Left cardiac atrium (tissue), 4 donors: ENCODE data around the gene P2RX2. TPM values are rescaled to one million over a fixed set of nuclear protein-coding genes. Genes with fewer than 3 reads are reported as not detected.

Source experiments
- ATAC-seq, 2 donors: fragments of 200-7000 bp; cut with Tn5 transposase; one replicate each; pipeline ENCODE4 v1.9.1; 2020; ENCODE audit warnings: mild to moderate bottlenecking in 2 of 2, moderate library complexity in 2 of 2
- DNase-seq: peaks from one replicate; pipeline ENCODE4 v3.0.0-alpha.2; 2020
- intact Hi-C, 2 donors: fragments of 100-400 bp; cut with DNase I; formaldehyde crosslinking; loops; one replicate each; pipeline versions ENCODE4 v1.14.1 to v1.15.1; 2022 to 2023
- total RNA-seq, 2 donors: library from RNA; stranded (reverse); fragmentation: NEBNext Ultra II Directional; extraction: Animal tissue kit (Norgen Biotek cat#: 25700); gene quantifications; one replicate each; pipeline ENCODE4 v1.2.1, GENCODE V29; 2021
- donor health status: DM: no; HTN: yes; CAD: no.
- donor health status: DM: no; HTN: yes; CAD: no; lungs with severe emphysema.
- donor health status: DM: yes; HTN: yes; CAD: no.
- donor health status: Dilated cardiomyopathy.

Gene P2RX2
- total RNA-seq, 2 donors from 2014 or later: not detected

DNA sequence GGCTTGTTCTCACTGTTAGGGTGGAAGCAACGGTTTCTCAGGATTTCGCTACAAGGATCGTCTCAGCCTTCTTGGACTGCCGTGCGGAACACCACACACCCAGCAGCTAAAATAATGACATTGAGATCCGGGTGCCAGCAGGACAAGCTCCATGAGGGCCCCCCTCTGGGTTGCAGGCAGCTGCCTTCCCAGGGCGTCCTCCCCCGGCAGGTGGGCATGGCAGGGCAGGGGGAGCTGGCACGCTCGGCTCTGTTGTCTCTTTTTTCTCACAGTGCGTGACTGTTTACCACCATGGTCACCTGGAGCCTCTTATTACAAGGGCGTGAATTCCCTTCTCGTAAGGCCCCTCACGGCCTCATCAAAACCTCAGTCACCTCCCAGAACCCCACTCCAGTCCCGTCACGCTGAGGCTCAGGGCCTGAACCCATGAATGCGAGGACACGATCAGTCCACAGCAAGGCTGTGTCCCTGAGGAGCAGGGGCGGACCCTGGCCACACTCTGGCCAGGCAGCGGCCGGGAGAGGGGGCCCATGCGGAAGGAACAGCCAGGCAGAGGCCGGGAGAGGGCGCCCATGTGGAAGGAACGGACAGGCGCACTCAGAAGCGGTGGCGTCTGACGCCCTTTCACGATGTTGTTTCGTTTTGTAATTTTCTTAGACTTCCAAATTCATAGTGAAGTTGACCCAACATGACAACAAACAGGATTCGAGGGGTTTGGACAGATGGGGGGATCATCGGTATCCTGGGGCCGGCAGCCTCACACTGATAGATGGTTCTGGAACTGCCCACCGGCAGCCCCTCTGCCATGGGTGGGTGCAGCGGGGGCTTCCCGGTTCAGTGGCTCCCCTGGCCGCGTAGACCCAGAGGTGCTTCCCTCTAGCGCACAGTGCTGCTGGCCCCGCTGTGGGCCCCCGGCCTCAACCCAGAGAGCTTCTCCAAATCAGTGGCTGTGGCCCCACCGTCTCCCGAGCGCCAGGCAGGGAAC lies 18.2 kb upstream of the P2RX2 start:
- DNase-seq: peak; percentile 80
- ATAC-seq: peak; percentile 62 to 65
- intact Hi-C loops: no loop called here

DNA sequence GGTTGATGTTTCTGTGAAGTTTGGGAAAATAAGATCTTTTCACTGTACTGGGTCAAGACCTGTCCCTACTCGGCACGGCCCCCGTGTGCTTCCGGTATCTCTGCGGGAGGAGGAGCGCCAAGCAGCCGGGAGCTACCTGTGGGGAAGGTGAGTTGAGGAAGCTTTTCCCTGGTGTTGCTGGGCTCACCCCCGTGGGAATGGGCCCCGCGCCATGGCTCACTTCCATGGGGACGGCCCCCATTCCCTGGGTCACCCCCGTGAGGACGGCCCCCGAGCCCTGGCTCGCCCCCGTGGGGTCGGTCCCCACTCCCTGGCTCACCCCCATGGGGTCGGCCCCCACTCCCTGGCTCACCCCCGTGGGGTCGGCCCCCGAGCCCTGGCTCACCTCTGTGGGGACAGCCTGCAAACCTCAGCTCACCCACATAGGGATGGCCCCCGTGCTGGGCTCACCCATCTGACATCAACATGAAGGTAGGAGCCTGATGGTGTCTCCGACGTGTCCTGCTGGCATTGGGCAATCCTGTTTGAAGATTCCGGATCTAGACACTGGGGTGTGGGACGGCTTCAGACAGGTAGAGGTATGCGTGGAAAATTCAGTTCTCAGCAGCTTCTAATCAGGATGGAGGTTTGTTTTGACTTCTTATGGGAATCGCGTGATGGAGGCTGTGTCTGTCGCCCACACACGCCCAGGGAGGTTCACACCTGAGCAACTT lies 17.2 kb upstream of the P2RX2 start:
- ATAC-seq (no peak), DNase-seq (no peak)
- intact Hi-C loops: no loop called here

- ATAC-seq (no peak), DNase-seq (peak; percentile 45)
- intact Hi-C loops: no loop called here
Observed at GRCh38 chr12:132602572-132603239, 15.9 kb upstream of the P2RX2 start.

DNA sequence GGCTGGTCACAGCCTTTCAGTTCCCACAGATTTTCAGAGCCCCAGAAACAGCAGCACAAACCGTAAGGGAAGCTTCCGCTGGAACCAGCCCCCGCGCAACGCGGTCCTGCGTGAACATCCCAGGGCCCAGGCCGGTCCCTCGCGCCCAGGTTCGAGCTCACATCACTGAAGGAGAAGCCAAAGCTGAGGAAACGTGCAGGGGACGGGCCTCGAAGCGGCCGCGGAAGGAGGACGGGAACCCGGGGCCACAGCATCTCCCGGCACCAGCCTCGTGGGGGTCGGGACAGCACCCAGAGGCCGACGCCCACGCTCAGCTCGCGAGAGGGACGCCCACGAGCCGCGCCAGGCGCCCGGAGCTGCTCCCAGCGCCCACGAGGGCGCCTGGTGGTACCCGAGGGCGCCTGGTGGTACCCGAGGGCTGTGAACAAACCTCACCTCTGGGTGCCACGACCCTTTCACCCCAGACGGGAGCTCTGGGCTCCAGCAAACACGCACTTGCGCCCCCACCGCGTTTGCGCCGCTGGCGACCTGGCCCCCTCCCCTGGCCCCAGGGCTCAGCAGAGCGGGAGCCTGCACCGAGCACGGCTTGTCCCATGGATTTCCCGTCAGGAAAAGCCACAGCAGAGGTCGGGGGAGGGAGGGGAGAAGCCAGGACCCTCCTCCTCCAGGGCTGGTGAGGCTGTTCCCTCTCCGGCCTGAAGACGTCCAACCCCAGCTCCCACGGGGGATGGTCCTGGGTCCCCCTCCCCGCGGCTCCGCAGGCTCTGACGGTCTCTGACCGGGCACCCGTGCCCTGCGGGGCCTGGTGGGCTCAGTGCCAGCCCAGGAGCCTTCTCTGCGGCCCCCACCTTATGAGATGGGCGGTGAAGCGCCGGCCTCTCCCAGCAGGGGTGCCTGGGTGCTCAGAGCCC lies 15.1 kb upstream of the P2RX2 start:
- ATAC-seq (peak; percentile 16 to 32), DNase-seq (peak; percentile 22)
- intact Hi-C loops: no loop called here

DNA sequence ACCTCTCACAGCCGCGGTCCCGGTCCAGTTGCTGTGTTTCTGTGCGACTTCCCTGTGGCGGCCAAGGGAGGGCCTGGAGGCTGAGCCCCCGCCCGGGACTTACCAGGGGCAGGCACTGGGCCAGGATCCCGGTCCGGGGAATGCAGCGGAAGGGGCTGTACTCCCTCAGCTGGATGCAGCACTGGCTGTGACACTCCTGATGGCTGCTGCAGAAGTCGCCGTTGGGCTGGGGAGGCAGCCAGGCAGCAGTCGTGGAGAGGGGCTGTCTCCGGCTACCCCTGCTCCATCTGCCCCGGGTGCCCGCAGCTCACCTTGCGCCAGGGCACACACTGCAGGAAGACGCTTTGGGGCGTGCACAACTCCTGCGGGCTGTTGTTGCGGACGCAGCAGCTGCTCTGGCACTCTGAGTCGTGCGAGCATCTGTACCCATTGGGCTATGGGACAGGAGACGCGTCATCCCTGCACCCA lies 14.4 kb upstream of the P2RX2 start:
- intact Hi-C loops: no loop called here
- ATAC-seq (peak; percentile 34 to 41), DNase-seq (peak; percentile 71)

DNA sequence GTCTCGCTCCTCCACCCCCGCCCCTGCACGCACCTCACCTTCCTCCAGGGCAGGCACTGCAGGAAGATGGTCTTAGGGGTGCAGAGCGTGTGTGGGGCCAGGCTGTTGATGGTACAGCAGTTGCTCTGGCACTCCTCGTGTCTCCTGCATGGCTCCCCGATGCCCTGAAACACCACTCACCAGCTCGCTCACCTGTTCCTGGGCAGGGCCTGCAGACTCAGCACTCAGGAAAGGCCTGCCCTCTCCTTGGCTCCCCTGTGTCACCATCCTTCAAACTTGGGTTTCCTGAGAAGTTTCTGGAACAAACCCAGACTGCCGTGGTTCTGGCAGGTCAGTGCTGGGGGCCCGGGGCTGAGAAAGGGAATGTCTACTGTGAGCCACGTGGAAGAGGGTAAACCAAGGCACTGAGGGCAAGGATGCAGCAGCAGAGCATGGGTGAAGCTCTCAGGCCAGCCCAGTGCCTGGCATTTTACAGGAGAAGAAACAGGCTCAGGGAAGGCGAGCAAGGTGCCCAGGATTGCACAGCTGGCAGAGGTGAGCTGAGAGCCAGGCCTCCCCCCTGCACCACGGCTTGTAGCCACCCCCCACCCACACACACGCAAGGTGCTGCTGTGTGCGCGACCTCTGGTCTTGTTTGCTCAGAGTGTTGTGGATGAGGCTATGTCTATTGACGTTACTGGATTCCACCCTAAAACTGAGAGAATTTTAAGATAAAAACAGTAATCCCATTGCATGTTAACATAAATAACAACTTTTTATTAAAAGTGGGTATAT lies 13.7 kb upstream of the P2RX2 start:
- DNase-seq: no peak
- intact Hi-C loops: no loop called here
- ATAC-seq: no peak

- intact Hi-C loops: no loop called here
- ATAC-seq: no peak
- no peak for DNase-seq
Observed at GRCh38 chr12:132605892-132606291, 12.7 kb upstream of the P2RX2 start.

DNA sequence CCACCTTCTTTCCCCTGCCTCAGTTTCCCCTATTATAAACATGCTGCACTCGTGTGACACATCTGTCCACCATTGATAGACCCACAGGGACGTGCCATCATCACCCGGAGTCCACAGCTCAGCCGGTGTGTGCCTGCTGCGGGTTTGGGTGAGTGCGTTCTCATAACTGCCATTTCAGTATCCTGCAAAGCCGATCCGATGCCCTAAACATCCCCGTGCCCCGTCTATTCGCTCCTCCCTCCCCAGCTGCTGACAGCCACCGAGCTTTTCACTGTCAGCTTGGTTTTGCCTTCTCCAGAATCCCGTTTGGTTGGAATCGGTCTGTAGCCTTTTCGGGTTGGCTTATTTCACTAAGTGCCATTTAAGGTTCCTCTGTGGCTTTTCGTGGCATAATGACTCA lies 12.1 kb upstream of the P2RX2 start:
- intact Hi-C loops: no loop called here
- no peak for ATAC-seq
- no peak for DNase-seq

DNA sequence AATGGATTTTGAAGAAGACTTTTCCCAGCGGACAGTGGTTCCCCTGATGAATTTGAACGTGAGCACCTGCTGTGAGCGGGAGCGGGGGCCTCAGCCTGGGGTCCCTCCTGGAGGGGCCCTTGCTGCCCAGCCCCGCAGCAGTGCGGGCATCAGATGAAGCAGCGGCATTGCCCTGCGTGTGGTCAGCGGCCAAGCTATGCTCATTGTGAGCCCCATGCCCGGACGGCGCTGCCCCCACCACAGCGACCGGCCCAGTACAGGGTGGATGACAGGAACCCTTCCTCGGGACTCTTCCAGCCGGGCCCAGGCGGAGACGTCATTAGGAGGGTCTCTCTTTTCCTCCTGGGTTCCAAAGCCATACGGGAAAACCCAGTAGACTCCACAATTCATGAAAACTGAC lies 11.6 kb upstream of the P2RX2 start:
- no peak for DNase-seq
- ATAC-seq: no peak
- intact Hi-C loops: no loop called here

- no peak for DNase-seq
- intact Hi-C loops: no loop called here
- ATAC-seq: no peak
Observed at GRCh38 chr12:132608231-132609171, 10.1 kb upstream of the P2RX2 start.

GRCh38 chr12:132610051-132610759 lies 8.4 kb upstream of the P2RX2 start, which contains the start of gene LRCOL1:
TSS of gene LRCOL1 (minus strand) at chr12:132610582. CDS start at chr12:132606251, 4,331 bp downstream.
- intact Hi-C loops: loop anchor here in 1 of 2 donors (5.0 kb wide), 1 partner anchor 193 kb away; no protein-coding TSS in a partner anchor
- DNase-seq: peak; percentile 67
- ATAC-seq: peak; percentile 36 to 48

GRCh38 chr12:132610866-132611602 lies 7.5 kb upstream of the P2RX2 start:
- no peak for DNase-seq
- intact Hi-C loops: loop anchor here in 1 of 2 donors (5.0 kb wide), 1 partner anchor 194 kb away; no protein-coding TSS in a partner anchor
- ATAC-seq: no peak

DNA sequence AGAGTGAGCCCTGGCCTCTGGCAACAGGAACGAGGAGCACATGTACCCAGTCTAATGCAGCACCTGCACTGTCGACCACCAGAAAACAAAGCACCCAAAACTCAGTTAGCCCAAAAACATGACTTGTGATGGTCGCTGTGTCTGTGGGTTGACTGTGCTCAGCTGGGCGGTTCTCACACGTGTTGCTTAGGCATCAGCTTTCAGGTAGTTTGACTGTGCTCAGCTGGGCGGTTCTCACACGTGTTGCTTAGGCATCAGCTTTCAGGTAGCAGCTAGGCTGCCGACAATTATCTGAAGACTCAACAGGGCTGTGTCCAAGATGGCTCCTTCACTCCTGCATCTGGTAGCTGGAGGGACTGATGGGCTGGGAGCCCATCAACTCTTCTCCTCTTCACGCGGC lies 7.0 kb upstream of the P2RX2 start:
- ATAC-seq (no peak), DNase-seq (no peak)
- intact Hi-C loops: loop anchor here in 1 of 2 donors (5.0 kb wide), 1 partner anchor 194 kb away; no protein-coding TSS in a partner anchor

DNA sequence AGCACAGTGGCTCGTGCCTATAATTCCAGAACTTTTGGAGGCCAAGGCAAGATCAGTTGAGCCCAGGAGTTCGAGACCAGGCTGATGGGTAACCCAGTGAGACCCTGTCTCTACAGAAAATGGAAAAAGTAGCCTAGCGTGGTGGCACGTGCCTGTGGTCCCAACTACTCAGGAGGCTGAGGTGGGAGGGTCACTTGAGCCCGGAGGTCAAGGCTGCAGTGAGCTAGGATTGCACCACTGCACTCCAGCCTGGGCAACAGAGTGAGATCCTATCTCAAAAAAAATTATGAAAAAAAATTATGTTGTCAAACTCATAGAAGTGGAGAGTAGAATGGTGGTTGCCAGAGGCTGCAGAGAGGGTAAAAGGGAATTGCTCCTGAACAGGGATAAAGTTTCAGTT lies 4.5 kb upstream of the P2RX2 start:
- intact Hi-C loops: loop anchor here in 1 of 2 donors (5.0 kb wide), 1 partner anchor 197 kb away; no protein-coding TSS in a partner anchor
- no peak for DNase-seq
- ATAC-seq: no peak
